Neural crest cell (in vitro differentiated cells): Measurements from ENCODE around the gene METTL27. TPM values are rescaled to one million over a fixed set of nuclear protein-coding genes. Genes with fewer than 3 reads are reported as not detected.
"Not testable (repeated sequence)": the region's sequence is repeated elsewhere in the genome, so short reads cannot be mapped to it uniquely, and the experiment has no call there.

ENCODE experiments used
- DNase-seq: peaks from one replicate; pipeline ENCODE4 v3.0.0; 2021; ENCODE audit warnings: low read depth, mixed read lengths, low spot score
- H3K27ac Mint-ChIP-seq: one replicate; pipeline ENCODE4 v1.8.0; 2021; ENCODE audit warnings: mild to moderate bottlenecking, mixed read lengths; ENCODE audit not compliant: unreplicated experiment
- H3K27me3 Mint-ChIP-seq: 2 replicates; pipeline ENCODE4 v1.8.0; 2021; ENCODE audit warnings: low read depth, mild to moderate bottlenecking, mixed read lengths
- H3K36me3 Mint-ChIP-seq: 2 replicates; pipeline ENCODE4 v1.8.0; 2021; ENCODE audit warnings: low read depth, mild to moderate bottlenecking, mixed read lengths
- H3K4me1 Mint-ChIP-seq: 2 replicates; pipeline ENCODE4 v1.8.0; 2021; ENCODE audit warnings: mixed read lengths
- H3K4me3 Mint-ChIP-seq: one replicate; pipeline ENCODE4 v1.8.0; 2021; ENCODE audit warnings: mild to moderate bottlenecking, mixed read lengths
- H3K9me3 Mint-ChIP-seq: 2 replicates; pipeline ENCODE4 v1.8.0; 2021; ENCODE audit warnings: mixed read lengths
- total RNA-seq: library from RNA; stranded (reverse); gene quantifications from 2 replicates; pipeline ENCODE4 v1.2.1, GENCODE V29; 2021
- TF ChIP-seq, protein P1 (sequence below): fragments of 200-600 bp; sonication (generic); conservative IDR thresholded peaks from 2 replicates; pipeline ENCODE4 v1.5.0; 2021; ENCODE audit warnings: antibody characterized with exemption, mild to moderate bottlenecking

Gene METTL27
- total RNA-seq, 1 donor from 2014 or later = 2.3 TPM

DNA sequence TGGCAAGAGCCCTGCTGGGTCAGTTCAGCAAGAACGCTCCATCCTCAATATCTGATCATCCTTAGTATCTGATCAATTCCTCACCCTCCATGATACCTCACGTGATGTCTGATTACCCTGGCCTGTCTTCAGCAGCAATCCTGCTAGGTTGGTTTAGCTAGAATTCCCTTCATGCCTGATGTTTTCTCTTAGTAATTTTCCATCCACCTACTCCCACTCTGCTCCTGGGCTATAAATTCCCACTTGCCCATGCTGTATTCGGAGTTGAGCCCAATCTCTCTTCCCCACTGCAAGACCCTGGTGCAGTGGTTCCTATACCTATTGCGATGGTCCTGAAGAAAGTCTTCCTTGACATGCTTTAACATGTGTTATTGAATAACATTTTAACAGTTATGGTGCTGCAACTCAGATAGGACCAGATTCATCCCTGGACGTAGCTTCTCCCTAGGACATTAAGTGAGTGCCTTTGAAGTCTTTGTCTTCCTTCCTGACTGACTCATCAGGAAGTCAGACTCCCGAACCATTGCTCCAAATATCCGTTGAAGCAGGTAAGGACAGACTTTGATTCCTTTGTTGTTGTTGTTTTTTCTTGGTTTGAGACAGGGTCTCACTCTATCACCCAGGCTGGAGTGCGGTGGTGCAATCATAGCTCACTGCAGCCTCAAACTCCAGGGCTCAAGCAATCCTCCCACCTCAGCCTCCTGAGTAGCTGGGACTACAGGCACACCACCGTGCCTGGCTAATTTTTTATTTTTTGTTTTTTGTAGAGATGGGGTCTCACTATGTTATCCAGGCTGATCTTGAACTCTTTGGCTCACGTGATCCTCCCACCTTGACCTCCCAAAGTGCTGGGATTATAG lies 42.8 kb downstream of the METTL27 start:
- H3K9me3 Mint-ChIP-seq = peaks cover 3% of the 10 kb centered on the region
- H3K4me3 Mint-ChIP-seq = no peak overlapping the region
- H3K27me3 Mint-ChIP-seq = no peaks in the 10 kb centered on the region
- TF ChIP-seq, protein P1, sequence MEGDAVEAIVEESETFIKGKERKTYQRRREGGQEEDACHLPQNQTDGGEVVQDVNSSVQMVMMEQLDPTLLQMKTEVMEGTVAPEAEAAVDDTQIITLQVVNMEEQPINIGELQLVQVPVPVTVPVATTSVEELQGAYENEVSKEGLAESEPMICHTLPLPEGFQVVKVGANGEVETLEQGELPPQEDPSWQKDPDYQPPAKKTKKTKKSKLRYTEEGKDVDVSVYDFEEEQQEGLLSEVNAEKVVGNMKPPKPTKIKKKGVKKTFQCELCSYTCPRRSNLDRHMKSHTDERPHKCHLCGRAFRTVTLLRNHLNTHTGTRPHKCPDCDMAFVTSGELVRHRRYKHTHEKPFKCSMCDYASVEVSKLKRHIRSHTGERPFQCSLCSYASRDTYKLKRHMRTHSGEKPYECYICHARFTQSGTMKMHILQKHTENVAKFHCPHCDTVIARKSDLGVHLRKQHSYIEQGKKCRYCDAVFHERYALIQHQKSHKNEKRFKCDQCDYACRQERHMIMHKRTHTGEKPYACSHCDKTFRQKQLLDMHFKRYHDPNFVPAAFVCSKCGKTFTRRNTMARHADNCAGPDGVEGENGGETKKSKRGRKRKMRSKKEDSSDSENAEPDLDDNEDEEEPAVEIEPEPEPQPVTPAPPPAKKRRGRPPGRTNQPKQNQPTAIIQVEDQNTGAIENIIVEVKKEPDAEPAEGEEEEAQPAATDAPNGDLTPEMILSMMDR = no peak
- H3K36me3 Mint-ChIP-seq = peaks cover 3% of the 10 kb centered on the region
- no peaks in the 10 kb centered on the region for H3K4me1 Mint-ChIP-seq
- H3K27ac Mint-ChIP-seq = no peak overlapping the region
- DNase-seq = no peak

DNA sequence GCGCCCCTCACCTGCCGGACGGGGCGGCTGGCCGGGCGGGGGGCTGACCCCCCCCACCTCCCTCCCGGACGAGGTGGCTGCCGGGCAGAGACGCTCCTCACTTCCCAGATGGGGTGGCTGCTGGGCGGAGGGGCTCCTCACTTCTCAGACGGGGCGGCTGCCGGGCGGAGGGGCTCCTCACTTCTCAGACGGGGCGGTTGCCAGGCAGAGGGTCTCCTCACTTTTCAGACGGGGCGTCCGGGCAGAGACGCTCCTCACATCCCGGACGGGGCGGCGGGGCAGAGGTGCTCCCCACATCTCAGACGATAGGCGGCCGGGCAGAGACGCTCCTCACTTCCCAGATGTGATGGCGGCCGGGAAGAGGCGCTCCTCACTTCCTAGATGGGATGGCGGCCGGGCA lies 45.1 kb downstream of the METTL27 start:
- H3K27me3 Mint-ChIP-seq, H3K9me3 Mint-ChIP-seq, DNase-seq, H3K4me3 Mint-ChIP-seq, H3K27ac Mint-ChIP-seq, H3K36me3 Mint-ChIP-seq, H3K4me1 Mint-ChIP-seq: not testable (repeated sequence)

GRCh38 chr7:73796656-73797055 lies 45.7 kb downstream of the METTL27 start:
- not testable (repeated sequence) for DNase-seq, H3K27me3 Mint-ChIP-seq, H3K4me3 Mint-ChIP-seq, H3K36me3 Mint-ChIP-seq, H3K27ac Mint-ChIP-seq, H3K9me3 Mint-ChIP-seq
- peaks cover 10% of the 10 kb centered on the region for H3K4me1 Mint-ChIP-seq

DNA sequence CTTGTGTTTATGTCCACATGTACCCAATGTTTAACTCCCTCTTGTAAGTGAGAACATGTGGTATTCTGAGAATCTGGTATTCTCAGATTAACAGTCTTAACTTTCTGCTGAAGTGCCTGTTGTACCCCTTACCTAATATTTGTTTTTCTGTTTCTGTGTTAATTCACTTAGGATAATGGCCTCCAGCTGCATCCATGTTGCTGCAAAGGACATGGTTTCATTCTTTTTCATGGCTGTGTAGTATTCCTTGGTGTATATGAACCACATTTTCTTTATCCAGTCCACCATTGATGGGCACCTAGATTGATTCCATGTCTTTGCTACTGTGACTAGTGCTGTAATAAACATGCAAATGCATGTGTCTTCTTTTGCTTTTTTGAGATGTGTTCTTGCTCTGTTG lies 47.1 kb downstream of the METTL27 start:
- not testable (repeated sequence) for H3K27me3 Mint-ChIP-seq, H3K4me3 Mint-ChIP-seq, H3K36me3 Mint-ChIP-seq, DNase-seq, H3K27ac Mint-ChIP-seq, H3K9me3 Mint-ChIP-seq
- H3K4me1 Mint-ChIP-seq = peaks cover 10% of the 10 kb centered on the region

DNA sequence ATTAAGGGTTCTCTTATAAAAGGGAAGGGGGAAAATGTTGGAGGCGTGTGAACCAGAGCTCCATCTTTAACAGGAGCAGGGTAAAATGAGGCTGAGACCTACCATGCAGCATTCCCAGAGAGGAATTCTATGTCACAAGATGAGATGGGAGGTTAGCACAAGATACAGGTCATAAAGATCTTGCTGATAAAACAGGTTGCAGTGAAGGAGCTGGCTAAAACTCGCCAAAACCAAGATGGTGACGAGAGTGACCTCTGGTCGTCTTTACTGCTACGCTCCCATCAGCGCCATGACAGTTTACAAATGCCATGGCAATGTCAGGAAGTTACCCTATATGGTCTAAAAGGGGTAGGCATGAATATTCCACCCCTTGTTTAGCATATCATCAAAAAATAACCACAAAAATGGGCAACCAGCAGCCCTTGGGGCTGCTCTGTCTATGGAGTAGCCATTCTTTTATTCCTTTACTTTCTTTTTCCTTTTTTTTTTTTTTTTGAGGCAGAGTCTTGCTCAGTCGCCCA lies 51.1 kb downstream of the METTL27 start:
- H3K27ac Mint-ChIP-seq = peak overlapping the region; percentile 67
- not testable (repeated sequence) for DNase-seq, H3K36me3 Mint-ChIP-seq, H3K27me3 Mint-ChIP-seq, H3K4me3 Mint-ChIP-seq, H3K9me3 Mint-ChIP-seq
- peaks cover 10% of the 10 kb centered on the region for H3K4me1 Mint-ChIP-seq

GRCh38 chr7:73789051-73789450 lies 53.3 kb downstream of the METTL27 start:
- H3K9me3 Mint-ChIP-seq = peaks cover 3% of the 10 kb centered on the region
- DNase-seq = no peak

GRCh38 chr7:73787786-73788048 lies 54.6 kb downstream of the METTL27 start:
- not testable (repeated sequence) for H3K4me1 Mint-ChIP-seq, H3K27ac Mint-ChIP-seq, H3K9me3 Mint-ChIP-seq, H3K4me3 Mint-ChIP-seq, DNase-seq, H3K27me3 Mint-ChIP-seq, H3K36me3 Mint-ChIP-seq

More at GRCh38 chr7:73789051-73789450, 53.3 kb downstream of the METTL27 start:
- Mint-ChIP-seq H3K4me1 (peaks cover 10% of the 10 kb centered on the region), H3K4me3 (no peak overlapping the region), H3K27ac (no peak overlapping the region), H3K36me3 (no peaks in the 10 kb centered on the region), H3K27me3 (no peaks in the 10 kb centered on the region)
- TF ChIP-seq, protein P1 = no peak

GRCh38 chr7:73786588-73786987 lies 55.7 kb downstream of the METTL27 start:
- peaks cover 3% of the 10 kb centered on the region for H3K9me3 Mint-ChIP-seq
- TF ChIP-seq, protein P1 = no peak
- no peaks in the 10 kb centered on the region for H3K4me1 Mint-ChIP-seq
- no peak overlapping the region for H3K27ac Mint-ChIP-seq
- no peak for DNase-seq
- H3K36me3 Mint-ChIP-seq = no peaks in the 10 kb centered on the region
- H3K4me3 Mint-ChIP-seq = no peak overlapping the region
- no peaks in the 10 kb centered on the region for H3K27me3 Mint-ChIP-seq
